ENCODE data around the gene ST6GALNAC6.

- TF ChIP-seq POLR2A (IDR thresholded peaks at IDR 0.05; ENCODE audit: extremely low read depth, insufficient read length): no peak
- TF ChIP-seq CTCF (IDR thresholded peaks at IDR 0.05; ENCODE audit: low read depth, low read length): no peak
- no peak for TF ChIP-seq MAX (IDR thresholded peaks at IDR 0.05; ENCODE audit: low read depth, low read length)
- TF ChIP-seq MYC (IDR thresholded peaks at IDR 0.05; ENCODE audit: low read depth, low read length): no peak
These were observed 10.5 kb upstream of the ST6GALNAC6 start for GRCh38 chr9:127909839-127910273.
